A549 (cell line): Measurements from ENCODE around the gene HNMT.

Source experiments
- CEBPB ChIP-seq, 2 experiments: fragments of >200 bp in 1 of 2; sonication (Bioruptor Twin) in 1 of 2; formaldehyde crosslinking in 1 of 2; IDR thresholded peaks; 2 replicates each; pipeline ENCODE4 v1.6.1; 2012 to 2016
- CTCF ChIP-seq: fragments of >200 bp; sonication (Bioruptor Twin); formaldehyde crosslinking; IDR thresholded peaks from 3 replicates; pipeline ENCODE4 v1.5.1; 2016
- E2F6 ChIP-seq: IDR thresholded peaks from 2 replicates; pipeline ENCODE4 v1.6.1; 2012; ENCODE audit warnings: low read depth, borderline replicate concordance
- ELK1 ChIP-seq: fragments of 150-350 bp; IDR thresholded peaks from 2 replicates; pipeline ENCODE4 v1.6.1; 2014; ENCODE audit warnings: low read depth, mild to moderate bottlenecking, low read length
- FOXS1 ChIP-seq: fragments of 250-450 bp; sonication (Bioruptor Pico); IDR thresholded peaks from 2 replicates; pipeline ENCODE4 v1.5.0; 2020; ENCODE audit warnings: mild to moderate bottlenecking, moderate library complexity
- KDM1A ChIP-seq: fragments of 200-600 bp; sonication (generic); IDR thresholded peaks from 2 replicates; pipeline ENCODE4 v1.6.1; 2016; ENCODE audit warnings: low read depth, mild to moderate bottlenecking
- MAFK ChIP-seq: fragments of 450-650 bp; IDR thresholded peaks from 2 replicates; pipeline ENCODE4 v1.6.1; 2014; ENCODE audit not compliant: partially characterized antibody
- NR3C1 ChIP-seq: fragments of >200 bp; sonication (Bioruptor Twin); formaldehyde crosslinking; IDR thresholded peaks from 3 replicates; pipeline ENCODE4 v1.6.1; 2017
- POLR2A ChIP-seq: IDR thresholded peaks from 2 replicates; pipeline ENCODE4 v1.6.1; 2012; ENCODE audit warnings: mild to moderate bottlenecking, low read length
- RAD21 ChIP-seq, 2 experiments: fragments of >200 bp in 1 of 2; sonication (Bioruptor Twin) in 1 of 2; formaldehyde crosslinking in 1 of 2; IDR thresholded peaks in 1 of 2; conservative IDR thresholded peaks in 1 of 2; 2 replicates in 1 of 2; 3 replicates in 1 of 2; pipeline ENCODE4 v1.6.1; 2012 to 2018; ENCODE audit warnings: inconsistent platforms in 1 of 2
- SMC3 ChIP-seq: fragments of >200 bp; sonication (Bioruptor Twin); formaldehyde crosslinking; IDR thresholded peaks from 3 replicates; pipeline ENCODE4 v1.6.1; 2018; ENCODE audit warnings: inconsistent platforms
- SREBF2 ChIP-seq: fragments of 450-650 bp; IDR thresholded peaks from 2 replicates; pipeline ENCODE4 v1.6.1; 2014; ENCODE audit warnings: mild to moderate bottlenecking, moderate library complexity
- USF2 ChIP-seq: fragments of 450-650 bp; IDR thresholded peaks from 2 replicates; pipeline ENCODE4 v1.6.1; 2014; ENCODE audit warnings: antibody characterized with exemption

GRCh38 chr2:137950238-137950637 is 14.0 kb upstream of the HNMT start:
- TF ChIP-seq RAD21 (conservative IDR thresholded peaks at IDR 0.05 in 1 of 2, IDR thresholded peaks at IDR 0.05 in 1 of 2) (no peak), CTCF (no peak), ELK1 (no peak), SREBF2 (no peak), USF2 (no peak), POLR2A (no peak), KDM1A (no peak), CEBPB (IDR thresholded peaks at IDR 0.05) (no peak), MAFK (no peak), E2F6 (no peak), FOXS1 (CRISPR knock-in tag) (no peak), SMC3 (no peak), NR3C1 (no peak)
